ENCODE data around the gene PITX1. TPM values are rescaled to one million over a fixed set of nuclear protein-coding genes. Genes with fewer than 3 reads are reported as not detected.

PITX1 gene
- total RNA-seq, 4 donors from 2014 or later, result 0.15 to 3.9 (median 1.6) TPM

GRCh38 chr5:135059000-135059923 is 25.2 kb upstream of the PITX1 start:
- 72 to 77% methylated on average over 12 of the region's 12 CpGs for WGBS, 2 donors
- no peak for DNase-seq (ENCODE audit: low spot score in 2 of 2)
- intact Hi-C loops (cut with DNase I; ENCODE audit: low total_unique reads), result no loop called here
- no peak overlapping the region for H3K4me3 ChIP-seq (ENCODE audit: low read depth, poor library complexity, severe bottlenecking)
- TF ChIP-seq, protein P1, sequence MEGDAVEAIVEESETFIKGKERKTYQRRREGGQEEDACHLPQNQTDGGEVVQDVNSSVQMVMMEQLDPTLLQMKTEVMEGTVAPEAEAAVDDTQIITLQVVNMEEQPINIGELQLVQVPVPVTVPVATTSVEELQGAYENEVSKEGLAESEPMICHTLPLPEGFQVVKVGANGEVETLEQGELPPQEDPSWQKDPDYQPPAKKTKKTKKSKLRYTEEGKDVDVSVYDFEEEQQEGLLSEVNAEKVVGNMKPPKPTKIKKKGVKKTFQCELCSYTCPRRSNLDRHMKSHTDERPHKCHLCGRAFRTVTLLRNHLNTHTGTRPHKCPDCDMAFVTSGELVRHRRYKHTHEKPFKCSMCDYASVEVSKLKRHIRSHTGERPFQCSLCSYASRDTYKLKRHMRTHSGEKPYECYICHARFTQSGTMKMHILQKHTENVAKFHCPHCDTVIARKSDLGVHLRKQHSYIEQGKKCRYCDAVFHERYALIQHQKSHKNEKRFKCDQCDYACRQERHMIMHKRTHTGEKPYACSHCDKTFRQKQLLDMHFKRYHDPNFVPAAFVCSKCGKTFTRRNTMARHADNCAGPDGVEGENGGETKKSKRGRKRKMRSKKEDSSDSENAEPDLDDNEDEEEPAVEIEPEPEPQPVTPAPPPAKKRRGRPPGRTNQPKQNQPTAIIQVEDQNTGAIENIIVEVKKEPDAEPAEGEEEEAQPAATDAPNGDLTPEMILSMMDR (IDR thresholded peaks at IDR 0.05), result no peak
- no peak for TF ChIP-seq POLR2A (IDR thresholded peaks at IDR 0.05)

GRCh38 chr5:135058331-135058732 is 24.3 kb upstream of the PITX1 start:
- TF ChIP-seq, protein P1 (IDR thresholded peaks at IDR 0.05), result no peak
- no peak for TF ChIP-seq POLR2A (IDR thresholded peaks at IDR 0.05)
- H3K4me3 ChIP-seq (ENCODE audit: low read depth, poor library complexity, severe bottlenecking), result no peak overlapping the region
- 52 to 54% methylated on average over 8 of the region's 8 CpGs for WGBS, 2 donors
- DNase-seq (ENCODE audit: low spot score in 2 of 2), result no peak
- intact Hi-C loops (cut with DNase I; ENCODE audit: low total_unique reads), result no loop called here

DNA sequence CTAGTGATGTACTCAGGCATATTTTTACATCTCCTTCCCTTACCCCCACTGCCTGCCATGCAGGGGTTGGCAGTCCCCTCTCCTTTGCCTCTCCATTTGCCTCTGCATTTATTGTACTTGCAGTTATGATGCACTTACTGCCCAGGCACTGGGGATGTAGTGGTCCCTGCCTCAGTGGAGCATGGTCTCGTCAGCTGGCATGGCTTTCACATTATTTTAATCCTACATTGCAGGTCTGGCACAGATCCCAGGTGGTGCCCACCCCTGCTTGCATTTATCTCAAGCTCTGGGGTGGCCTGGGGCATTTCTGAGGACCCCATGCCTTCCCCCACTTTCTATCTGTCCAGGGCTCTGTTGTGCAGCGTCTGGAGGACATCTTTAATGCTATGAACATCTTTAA is 23.2 kb upstream of the PITX1 start:
- DNase-seq (ENCODE audit: low spot score in 2 of 2), result no peak

GRCh38 chr5:135056316-135057030 is 22.4 kb upstream of the PITX1 start:
- DNase-seq (ENCODE audit: low spot score in 2 of 2), result no peak
- TF ChIP-seq POLR2A (IDR thresholded peaks at IDR 0.05), result no peak
- TF ChIP-seq, protein P1 (IDR thresholded peaks at IDR 0.05), result no peak
- 78 to 85% methylated on average over 8 of the region's 8 CpGs for WGBS, 2 donors
- intact Hi-C loops (cut with DNase I; ENCODE audit: low total_unique reads), result no loop called here
- no peak overlapping the region for H3K4me3 ChIP-seq (ENCODE audit: low read depth, poor library complexity, severe bottlenecking)

More for the DNA sequence above, 23.2 kb upstream of the PITX1 start:
- TF ChIP-seq, protein P1 (IDR thresholded peaks at IDR 0.05), result no peak
- no peak for TF ChIP-seq POLR2A (IDR thresholded peaks at IDR 0.05)
- 76 to 92% methylated on average over 2 of the region's 2 CpGs for WGBS, 2 donors
- intact Hi-C loops (cut with DNase I; ENCODE audit: low total_unique reads), result no loop called here
- H3K4me3 ChIP-seq (ENCODE audit: low read depth, poor library complexity, severe bottlenecking), result no peak overlapping the region

GRCh38 chr5:135055396-135055795 is 21.4 kb upstream of the PITX1 start:
- 70 to 71% methylated on average over 5 of the region's 5 CpGs for WGBS, 2 donors
- intact Hi-C loops (cut with DNase I; ENCODE audit: low total_unique reads), result no loop called here
- H3K4me3 ChIP-seq (ENCODE audit: low read depth, poor library complexity, severe bottlenecking), result no peak overlapping the region
- no peak for DNase-seq (ENCODE audit: low spot score in 2 of 2)
- no peak for TF ChIP-seq POLR2A (IDR thresholded peaks at IDR 0.05)
- TF ChIP-seq, protein P1 (IDR thresholded peaks at IDR 0.05), result no peak

All from lower leg skin (tissue), 4 donors.